CD14-positive monocyte (primary cell): ENCODE measurements around the gene CHFR. TPM values are rescaled to one million over a fixed set of nuclear protein-coding genes. Genes with fewer than 3 reads are reported as not detected.
A peak's percentile ranks its signal among the peaks of the same experiment; 100 is the strongest.

Source experiments
- DNase-seq, 3 donors: peaks; one replicate each; pipeline ENCODE4 v3.0.0-alpha.2; 2011 to 2022
- H2AFZ ChIP-seq: 2 replicates; pipeline ENCODE4 v1.6.0; 2012; ENCODE audit warnings: mild to moderate bottlenecking, low read depth, low read length, inconsistent platforms; ENCODE audit not compliant: insufficient read depth, poor library complexity, severe bottlenecking
- H3K27ac ChIP-seq, 2 donors: 1 replicate in 1 of 2; 2 replicates in 1 of 2; pipeline ENCODE4 v1.5.1; 2012 to 2013; ENCODE audit warnings: low read length in 2 of 2, control low read depth in 1 of 2, inconsistent platforms in 1 of 2, low read depth in 1 of 2, mild to moderate bottlenecking in 1 of 2
- H3K27me3 ChIP-seq, 2 donors: one replicate each; pipeline versions ENCODE4 v1.6.0 to v1.6.1; 2011 to 2013; ENCODE audit warnings: low read length in 2 of 2; ENCODE audit not compliant: control insufficient read depth in 2 of 2, insufficient read depth in 2 of 2
- H3K36me3 ChIP-seq, 2 donors: replicated peaks in 1 of 2; 1 replicate in 1 of 2; 2 replicates in 1 of 2; pipeline versions ENCODE4 v1.5.1 to v1.6.1; 2012 to 2013; ENCODE audit warnings: low read length in 2 of 2, control low read depth in 1 of 2, inconsistent platforms in 1 of 2, mild to moderate bottlenecking in 1 of 2; ENCODE audit not compliant: insufficient read depth in 2 of 2, control insufficient read depth in 1 of 2
- H3K4me1 ChIP-seq, 2 donors: 1 replicate in 1 of 2; 2 replicates in 1 of 2; pipeline versions ENCODE4 v1.5.1 to v1.6.1; 2012 to 2013; ENCODE audit warnings: low read length in 2 of 2, control low read depth in 1 of 2, inconsistent platforms in 1 of 2, mild to moderate bottlenecking in 1 of 2, moderate library complexity in 1 of 2; ENCODE audit not compliant: insufficient read depth in 2 of 2, control insufficient read depth in 1 of 2
- H3K4me2 ChIP-seq: replicated peaks from 2 replicates; pipeline ENCODE3; 2012; ENCODE audit warnings: low read length, moderate library complexity, mild to moderate bottlenecking; ENCODE audit not compliant: poor library complexity, severe bottlenecking; ENCODE audit errors: extremely low read depth
- H3K4me3 ChIP-seq, 3 experiments: fragments of 200-600 bp in 1 of 3; sonication (generic) in 1 of 3; replicated peaks in 1 of 3; 1 replicate in 2 of 3; 2 replicates in 1 of 3; pipeline ENCODE4 v1.5.1; 2011 to 2013; ENCODE audit warnings: low read length in 3 of 3, mild to moderate bottlenecking in 3 of 3, control low read depth in 2 of 3, low read depth in 2 of 3, inconsistent platforms in 1 of 3, moderate library complexity in 1 of 3
- H3K79me2 ChIP-seq: 2 replicates; pipeline ENCODE4 v1.6.0; 2012; ENCODE audit warnings: mild to moderate bottlenecking, control low read depth, inconsistent platforms, low read length, moderate library complexity; ENCODE audit not compliant: insufficient read depth
- H3K9ac ChIP-seq: 2 replicates; pipeline ENCODE4 v1.6.0; 2017; ENCODE audit warnings: low read length, mild to moderate bottlenecking; ENCODE audit not compliant: insufficient read depth, poor library complexity, severe bottlenecking
- H3K9me3 ChIP-seq, 2 donors: replicated peaks in 1 of 2; 1 replicate in 1 of 2; 2 replicates in 1 of 2; pipeline versions ENCODE4 v1.5.1 to v1.6.1; 2012 to 2013; ENCODE audit warnings: low read length in 2 of 2, control low read depth in 1 of 2; ENCODE audit not compliant: control insufficient read depth in 1 of 2, insufficient read depth in 1 of 2
- H4K20me1 ChIP-seq: 2 replicates; pipeline ENCODE4 v1.6.0; 2012; ENCODE audit warnings: mild to moderate bottlenecking, low read length, control low read depth, moderate library complexity; ENCODE audit not compliant: insufficient read depth
- H3K27ac Mint-ChIP-seq, 7 donors: one replicate each; pipeline ENCODE4 v1.8.0; 2020; ENCODE audit warnings: mild to moderate bottlenecking in 7 of 7, mixed read lengths in 7 of 7, moderate library complexity in 6 of 7, inconsistent platforms in 2 of 7
- H3K27me3 Mint-ChIP-seq, 3 donors: one replicate each; pipeline ENCODE4 v1.8.0; 2021 to 2022; ENCODE audit warnings: low read depth in 3 of 3, mild to moderate bottlenecking in 3 of 3, mixed read lengths in 3 of 3, moderate library complexity in 3 of 3, inconsistent platforms in 1 of 3
- H3K36me3 Mint-ChIP-seq, 2 donors: one replicate each; pipeline ENCODE4 v1.8.0; 2020; ENCODE audit warnings: mixed read lengths in 2 of 2, inconsistent platforms in 1 of 2, mild to moderate bottlenecking in 1 of 2
- H3K4me1 Mint-ChIP-seq: one replicate; pipeline ENCODE4 v1.8.0; 2020; ENCODE audit warnings: mild to moderate bottlenecking, mixed read lengths
- H3K4me3 Mint-ChIP-seq, 2 donors: one replicate each; pipeline ENCODE4 v1.8.0; 2020; ENCODE audit warnings: mild to moderate bottlenecking in 2 of 2, mixed read lengths in 2 of 2, moderate library complexity in 1 of 2
- H3K9me3 Mint-ChIP-seq, 7 donors: one replicate each; pipeline ENCODE4 v1.8.0; 2020 to 2022; ENCODE audit warnings: mixed read lengths in 7 of 7, mild to moderate bottlenecking in 6 of 7, moderate library complexity in 6 of 7, inconsistent platforms in 2 of 7
- WGBS: methylation state at CpG from one replicate; pipeline ENCODE4 v1.1.5; 2013; ENCODE audit warnings: missing lambda C conversion rate; ENCODE audit not compliant: insufficient coverage; 5-methylcytosine and 5-hydroxymethylcytosine counted together
- intact Hi-C, 2 donors: fragments of 100-400 bp; cut with micrococcal nuclease; formaldehyde crosslinking; loops; one replicate each; pipeline versions ENCODE4 v1.15.0 to v1.15.1; 2023
- polyA plus RNA-seq, 3 donors: library from polyadenylated mRNA; depleted of rRNA in 1 of 3; unstranded in 2 of 3; stranded (reverse) in 1 of 3; fragments of 300-500 nt in 2 of 3; fragments of >200 nt in 1 of 3; fragmentation: Illumina TruSeq in 2 of 3; gene quantifications; 1 replicate in 2 of 3; 2 replicates in 1 of 3; pipeline ENCODE4 v1.2.3, GENCODE V29; 2012 to 2021
- TF ChIP-seq, protein P1 (sequence below): fragments of 200-600 bp; IDR thresholded peaks from one replicate; pipeline ENCODE4 v1.8.0; 2022; ENCODE audit warnings: antibody characterized with exemption, mild to moderate bottlenecking

The CHFR gene
- polyA plus RNA-seq, 3 donors = 28.0 to 76.3 (median 39.3) TPM

DNA sequence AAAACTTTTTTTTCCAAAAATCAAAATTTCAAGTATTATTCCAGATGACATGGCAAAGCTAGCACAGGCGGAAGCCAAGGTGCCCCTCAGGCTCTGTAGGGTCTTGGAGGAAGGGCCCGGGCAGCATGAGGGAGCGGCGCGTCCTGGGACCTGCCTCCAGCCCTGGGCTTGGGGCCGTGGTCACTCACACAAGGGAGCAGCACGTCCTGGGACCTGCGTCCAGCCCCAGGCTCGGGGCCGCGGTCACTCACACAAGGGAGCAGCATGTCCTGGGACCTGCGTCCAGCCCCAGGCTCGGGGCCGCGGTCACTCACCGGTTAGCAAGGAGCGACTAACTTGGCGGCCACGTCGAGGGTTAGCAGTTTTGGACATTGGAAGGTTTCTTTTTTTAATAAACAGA is 46.9 kb downstream of the CHFR start:
- Mint-ChIP-seq H3K27me3 (peaks cover 0 to 2% (median 1%) of the 10 kb centered on the region in 3 donors), H3K9me3 (peaks cover 0 to 6% (median 0%) of the 10 kb centered on the region in 7 donors), H3K4me3 (no peak overlapping the region), H3K4me1 (peaks cover 3% of the 10 kb centered on the region), H3K36me3 (peaks cover 60 to 82% of the 10 kb centered on the region in 2 donors), H3K27ac (no peak overlapping the region)
- Histone ChIP-seq H3K4me3 (no peak overlapping the region), H3K27me3 (no peaks in the 10 kb centered on the region), H3K9me3 (no peaks in the 10 kb centered on the region), H3K79me2 (no peaks in the 10 kb centered on the region), H3K27ac (no peak overlapping the region), H3K36me3 (peaks cover 59 to 68% of the 10 kb centered on the region in 2 donors), H3K4me1 (no peaks in the 10 kb centered on the region), H4K20me1 (peaks cover 11% of the 10 kb centered on the region), H2AFZ (no peak overlapping the region), H3K9ac (no peak overlapping the region), H3K4me2 (no peak overlapping the region)
- no peak for DNase-seq
- WGBS = 95% methylated on average over 12 of the region's 20 CpGs
- TF ChIP-seq, protein P1, sequence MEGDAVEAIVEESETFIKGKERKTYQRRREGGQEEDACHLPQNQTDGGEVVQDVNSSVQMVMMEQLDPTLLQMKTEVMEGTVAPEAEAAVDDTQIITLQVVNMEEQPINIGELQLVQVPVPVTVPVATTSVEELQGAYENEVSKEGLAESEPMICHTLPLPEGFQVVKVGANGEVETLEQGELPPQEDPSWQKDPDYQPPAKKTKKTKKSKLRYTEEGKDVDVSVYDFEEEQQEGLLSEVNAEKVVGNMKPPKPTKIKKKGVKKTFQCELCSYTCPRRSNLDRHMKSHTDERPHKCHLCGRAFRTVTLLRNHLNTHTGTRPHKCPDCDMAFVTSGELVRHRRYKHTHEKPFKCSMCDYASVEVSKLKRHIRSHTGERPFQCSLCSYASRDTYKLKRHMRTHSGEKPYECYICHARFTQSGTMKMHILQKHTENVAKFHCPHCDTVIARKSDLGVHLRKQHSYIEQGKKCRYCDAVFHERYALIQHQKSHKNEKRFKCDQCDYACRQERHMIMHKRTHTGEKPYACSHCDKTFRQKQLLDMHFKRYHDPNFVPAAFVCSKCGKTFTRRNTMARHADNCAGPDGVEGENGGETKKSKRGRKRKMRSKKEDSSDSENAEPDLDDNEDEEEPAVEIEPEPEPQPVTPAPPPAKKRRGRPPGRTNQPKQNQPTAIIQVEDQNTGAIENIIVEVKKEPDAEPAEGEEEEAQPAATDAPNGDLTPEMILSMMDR = no peak
- intact Hi-C loops = no loop called here

DNA sequence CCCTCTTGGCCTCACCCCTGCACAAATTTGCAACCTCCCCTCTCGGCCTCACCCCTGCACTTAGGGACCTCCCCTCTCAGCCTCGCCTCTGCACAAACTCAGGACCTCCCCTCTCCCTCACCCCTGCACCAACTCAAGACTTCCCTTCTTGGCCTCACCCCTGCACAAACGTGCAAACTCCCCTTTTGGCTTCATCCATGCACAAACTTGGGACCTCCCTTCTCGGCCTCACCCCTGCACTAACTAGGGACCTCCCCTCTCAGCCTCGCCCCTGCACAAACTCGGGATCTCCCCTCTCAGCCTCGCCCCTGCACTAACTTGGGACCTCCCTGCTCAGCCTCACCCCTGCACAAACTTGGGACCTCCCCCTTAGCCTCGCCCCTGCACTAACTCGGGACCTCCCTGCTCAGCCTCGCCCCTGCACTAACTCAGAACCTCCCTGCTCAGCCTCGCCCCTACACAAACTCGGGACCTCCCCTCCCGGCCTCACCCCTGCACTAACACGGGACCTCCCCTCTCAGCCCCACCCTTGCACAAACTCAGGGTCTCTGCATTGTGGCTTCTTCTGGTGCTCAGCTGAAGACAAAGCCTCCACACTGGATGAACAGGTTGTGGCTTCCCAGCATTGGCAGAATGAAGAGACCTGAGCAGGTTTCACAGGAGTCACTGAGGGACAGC is 47.7 kb downstream of the CHFR start:
- Histone ChIP-seq H4K20me1 (peaks cover 11% of the 10 kb centered on the region), H3K27me3 (no peaks in the 10 kb centered on the region), H3K27ac (no peak overlapping the region), H3K36me3 (peaks cover 54 to 61% of the 10 kb centered on the region in 2 donors), H3K4me2 (no peak overlapping the region), H3K4me3 (no peak overlapping the region), H3K79me2 (no peaks in the 10 kb centered on the region), H2AFZ (no peak overlapping the region), H3K9ac (no peak overlapping the region), H3K9me3 (no peaks in the 10 kb centered on the region), H3K4me1 (no peaks in the 10 kb centered on the region)
- Mint-ChIP-seq H3K27ac (peak overlapping the region in 3 of 7 donors; percentile 38 to 61 (median 48)), H3K9me3 (peaks cover 0 to 6% (median 0%) of the 10 kb centered on the region in 7 donors), H3K4me1 (peaks cover 3% of the 10 kb centered on the region), H3K36me3 (peaks cover 60 to 83% of the 10 kb centered on the region in 2 donors), H3K4me3 (no peak overlapping the region), H3K27me3 (peaks cover 0 to 2% (median 1%) of the 10 kb centered on the region in 3 donors)
- intact Hi-C loops = no loop called here
- no peak for DNase-seq
- WGBS = 92% methylated on average over 14 of the region's 14 CpGs
- TF ChIP-seq, protein P1 = no peak
